SK-N-SH treated with all-trans-retinoic acid at 6 μM for 48 hours (cell line): Measurements from ENCODE around the gene CCNY.

ENCODE experiments used
- CSDC2 ChIP-seq: fragments of 250-450 bp; sonication (Bioruptor Pico); IDR thresholded peaks from 2 replicates; pipeline ENCODE4 v1.5.0; 2020; ENCODE audit warnings: mild to moderate bottlenecking, moderate library complexity
- OSR1 ChIP-seq: fragments of 250-450 bp; sonication (Bioruptor Pico); IDR thresholded peaks from 2 replicates; pipeline ENCODE4 v1.8.0; 2022; ENCODE audit warnings: moderate library complexity, mild to moderate bottlenecking, inconsistent platforms
- RARB ChIP-seq: fragments of 250-450 bp; sonication (Bioruptor Pico); IDR thresholded peaks from 2 replicates; pipeline ENCODE4 v1.8.0; 2021; ENCODE audit warnings: mild to moderate bottlenecking, moderate library complexity
- ZC3H10 ChIP-seq: fragments of 250-450 bp; sonication (Bioruptor Pico); IDR thresholded peaks from 2 replicates; pipeline ENCODE4 v1.5.1; 2021; ENCODE audit warnings: mild to moderate bottlenecking, moderate library complexity
- ZFP3 ChIP-seq: fragments of 250-450 bp; sonication (Bioruptor Pico); IDR thresholded peaks from 2 replicates; pipeline ENCODE4 v1.5.0; 2020; ENCODE audit warnings: mild to moderate bottlenecking, moderate library complexity

DNA sequence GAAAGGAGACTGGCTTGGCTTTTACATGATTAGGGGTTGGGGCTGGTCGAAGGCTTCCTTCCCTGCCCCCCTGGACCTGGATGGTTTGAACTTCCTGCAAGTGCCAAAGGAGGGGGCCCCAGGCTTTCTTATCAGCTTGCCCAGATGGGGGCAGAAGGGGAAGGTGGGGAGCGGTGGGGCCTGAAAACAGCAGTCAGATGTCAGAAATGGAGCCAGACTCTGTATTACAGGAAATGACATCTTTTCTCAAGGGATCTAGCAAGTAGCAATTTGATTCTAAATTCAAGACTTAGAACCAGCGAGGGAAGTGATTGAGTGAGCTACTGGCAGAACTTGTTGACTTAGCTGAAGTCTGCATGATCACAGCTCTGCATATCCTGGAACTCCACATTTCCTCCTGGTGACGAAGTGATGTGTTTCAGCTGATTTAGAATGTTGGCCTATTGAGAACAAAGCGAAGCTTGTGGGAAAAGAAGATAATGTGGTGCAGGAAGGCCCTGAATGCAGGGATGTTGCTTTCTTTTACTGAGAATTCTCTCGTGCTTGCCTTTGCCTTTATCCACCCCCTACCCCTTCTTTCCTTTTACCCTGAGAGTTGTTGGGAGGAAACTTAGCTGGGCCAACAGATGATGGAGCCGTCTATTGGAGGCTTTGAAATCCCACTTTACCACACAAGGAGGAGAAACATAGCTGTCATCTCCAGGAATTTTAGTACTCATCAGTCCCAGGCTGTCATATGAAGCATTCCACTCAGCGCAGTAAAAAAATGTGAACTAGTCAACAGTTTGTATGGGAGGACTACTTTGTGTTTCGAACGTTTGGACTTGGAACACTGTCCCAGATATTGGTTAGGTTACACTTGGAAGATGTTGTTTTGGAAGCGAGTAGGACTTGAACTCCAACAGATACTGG lies 43.2 kb downstream of the CCNY start:
- no peak for TF ChIP-seq OSR1 (CRISPR knock-in tag)
- no peak for TF ChIP-seq ZFP3
- TF ChIP-seq RARB, result no peak
- TF ChIP-seq CSDC2 (CRISPR knock-in tag), result no peak
- TF ChIP-seq ZC3H10 (CRISPR knock-in tag), result no peak
